Stimulated activated CD4-positive, alpha-beta T cell treated with anti-CD3 and anti-CD28 coated beads, Interleukin-12 subunit alpha, Interleukin-12 subunit beta, amount 100 ng/mL, for 24 hours (primary cell): ENCODE results near the gene SLC10A3.
"Not testable (repeated sequence)": the region's sequence is repeated elsewhere in the genome, so short reads cannot be mapped to it uniquely, and the experiment has no call there.

Experiments
- DNase-seq, 2 experiments: peaks; one replicate each; pipeline ENCODE4 v3.0.0-alpha.2; 2020; ENCODE audit warnings: low read depth in 2 of 2

The SLC10A3 gene

GRCh38 chrX:154509455-154509854 lies 19.0 kb upstream of the SLC10A3 start:
- DNase-seq = no peak

GRCh38 chrX:154508384-154508745 lies 17.9 kb upstream of the SLC10A3 start:
- no peak for DNase-seq

- no peak for DNase-seq
Measured at GRCh38 chrX:154507673-154508383, 17.4 kb upstream of the SLC10A3 start.

GRCh38 chrX:154506483-154507332 lies 16.3 kb upstream of the SLC10A3 start:
- DNase-seq = no peak

GRCh38 chrX:154505734-154506133 lies 15.3 kb upstream of the SLC10A3 start:
- DNase-seq = no peak

GRCh38 chrX:154502989-154503388 lies 12.6 kb upstream of the SLC10A3 start:
- no peak for DNase-seq

- DNase-seq = no peak
Measured at GRCh38 chrX:154502098-154502497, 11.7 kb upstream of the SLC10A3 start.

- DNase-seq = not testable (repeated sequence)
Measured at GRCh38 chrX:154501423-154501822, 11.0 kb upstream of the SLC10A3 start.

- not testable (repeated sequence) for DNase-seq
Measured at GRCh38 chrX:154496591-154497137, 6.2 kb upstream of the SLC10A3 start.

GRCh38 chrX:154495472-154495922 lies 5.1 kb upstream of the SLC10A3 start:
- DNase-seq = no peak

- no peak for DNase-seq
Measured at GRCh38 chrX:154494715-154495114, 4.3 kb upstream of the SLC10A3 start.

- no peak for DNase-seq
Measured at GRCh38 chrX:154490021-154490413, 412 bp downstream of the SLC10A3 start.

GRCh38 chrX:154489182-154489581 lies 1.2 kb downstream of the SLC10A3 start:
- DNase-seq = no peak

- no peak for DNase-seq
Measured at GRCh38 chrX:154488336-154489075, 1.9 kb downstream of the SLC10A3 start.

- no peak for DNase-seq
Measured at GRCh38 chrX:154487518-154488290, 2.7 kb downstream of the SLC10A3 start.

- peak; percentile 36 to 41 for DNase-seq
Measured at GRCh38 chrX:154486396-154487207, 3.8 kb downstream of the SLC10A3 start, which contains the start of gene UBL4A. UBL4A (minus strand) TSS chrX:154486615; CDS start chrX:154486584, 31 bp downstream.

GRCh38 chrX:154486052-154486395 lies 4.4 kb downstream of the SLC10A3 start:
- DNase-seq = no peak

GRCh38 chrX:154485150-154486051 lies 5.0 kb downstream of the SLC10A3 start:
- no peak for DNase-seq
